Hippocampal formation (tissue), 2 donors: Measurements from ENCODE around the gene ARHGDIB.

Experiments used
- DNase-seq, 2 donors: peaks; one replicate each; lab custom pipeline; 2025; lab: John Stamatoyannopoulos, UW

ARHGDIB gene

DNA sequence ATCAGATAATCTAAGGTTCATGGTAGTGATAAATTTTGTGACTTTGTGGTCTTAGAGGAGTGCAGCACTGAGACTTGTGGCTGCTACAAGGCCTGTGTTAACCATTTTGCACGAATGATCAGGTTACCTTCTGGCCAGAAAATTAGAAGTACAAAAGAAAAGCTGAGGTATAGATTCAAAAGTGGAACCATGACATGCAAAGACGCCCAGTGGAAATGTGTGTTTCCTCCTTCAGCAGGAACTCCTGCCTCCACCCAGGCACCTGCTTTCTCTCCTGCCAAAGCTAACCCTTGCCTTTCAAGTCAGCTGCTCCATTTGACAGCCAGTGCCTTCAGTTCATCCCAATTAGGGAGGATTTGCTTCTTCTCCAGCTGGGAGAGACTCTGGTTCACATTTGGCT, 21.6 kb upstream of the ARHGDIB start:
- DNase-seq = no peak

DNA sequence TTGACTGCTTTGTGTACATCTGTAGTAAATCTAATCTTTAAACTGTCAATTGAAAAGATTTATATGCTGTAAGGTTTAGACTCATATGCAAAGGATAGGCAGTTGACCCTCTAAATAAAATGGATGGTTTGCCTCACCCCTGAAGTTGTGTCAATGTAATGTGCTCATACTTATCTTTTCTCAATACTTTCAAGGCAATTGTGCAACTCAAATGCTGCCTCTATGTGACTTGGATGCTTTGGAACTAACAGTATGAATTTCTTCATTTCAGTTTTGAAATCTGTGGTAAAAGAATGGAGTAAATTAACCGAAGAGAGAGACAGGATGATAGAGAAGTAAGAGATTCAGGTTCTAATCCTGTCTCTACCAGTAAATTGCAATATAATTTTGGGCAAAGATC, 21.2 kb upstream of the ARHGDIB start:
- DNase-seq = no peak

DNA sequence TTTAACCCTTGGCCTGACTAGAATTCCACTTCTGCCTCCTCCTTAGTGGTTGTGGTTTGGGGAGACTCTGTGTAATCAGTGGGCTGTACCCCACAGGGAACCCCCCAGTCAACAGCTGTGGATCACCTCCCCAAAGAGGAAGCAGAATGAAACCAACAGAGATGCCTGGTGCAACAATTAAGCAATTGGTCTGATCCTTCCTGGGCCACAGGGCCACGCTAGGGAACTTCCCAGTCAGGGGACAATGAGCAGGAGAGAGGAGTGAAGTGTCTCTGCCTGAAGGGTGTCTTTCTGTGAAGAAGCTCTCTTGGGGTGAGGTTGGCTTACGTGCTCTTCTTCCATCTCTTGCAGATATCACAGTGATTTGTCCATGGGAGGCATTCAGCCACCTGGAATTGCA, 19.6 kb upstream of the ARHGDIB start:
- DNase-seq = no peak

DNA sequence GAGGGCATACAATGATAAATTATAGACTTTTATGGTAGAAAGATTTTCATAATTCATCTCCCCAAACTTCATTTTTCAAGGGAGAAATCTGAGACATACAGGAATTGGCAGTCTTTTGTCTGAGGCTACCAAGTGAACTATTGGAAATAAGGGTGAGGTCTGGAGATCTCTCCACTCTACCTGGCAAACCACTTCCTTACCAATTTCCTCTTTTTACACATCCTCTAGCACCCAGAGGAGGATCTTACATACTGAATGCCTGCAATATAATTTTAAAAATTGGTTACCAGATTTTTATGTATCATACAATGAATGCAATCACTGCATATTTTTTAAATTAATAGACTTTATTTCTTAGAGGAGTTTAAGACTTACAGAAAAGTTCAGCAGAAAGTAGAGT, 18.1 kb upstream of the ARHGDIB start:
- no peak for DNase-seq

DNA sequence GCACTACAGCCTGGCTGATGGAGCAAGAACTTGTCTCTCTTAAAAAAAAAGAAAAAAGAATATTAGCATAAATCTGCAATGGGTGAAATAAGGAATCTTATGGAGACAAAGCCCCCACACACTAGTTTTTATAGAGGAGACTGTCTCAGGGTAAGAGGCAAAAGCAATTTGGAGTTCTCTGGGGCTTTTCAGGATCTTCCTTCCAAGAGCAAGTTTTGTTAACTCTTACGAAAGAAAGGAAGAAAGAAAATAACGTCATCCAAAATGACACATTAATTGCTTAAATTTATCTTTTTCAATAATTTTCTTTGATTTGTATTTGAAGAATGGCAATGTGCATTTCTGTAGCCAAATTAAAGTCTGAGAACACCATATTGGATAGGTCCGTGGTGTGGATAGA, 15.3 kb upstream of the ARHGDIB start:
- DNase-seq = no peak

DNA sequence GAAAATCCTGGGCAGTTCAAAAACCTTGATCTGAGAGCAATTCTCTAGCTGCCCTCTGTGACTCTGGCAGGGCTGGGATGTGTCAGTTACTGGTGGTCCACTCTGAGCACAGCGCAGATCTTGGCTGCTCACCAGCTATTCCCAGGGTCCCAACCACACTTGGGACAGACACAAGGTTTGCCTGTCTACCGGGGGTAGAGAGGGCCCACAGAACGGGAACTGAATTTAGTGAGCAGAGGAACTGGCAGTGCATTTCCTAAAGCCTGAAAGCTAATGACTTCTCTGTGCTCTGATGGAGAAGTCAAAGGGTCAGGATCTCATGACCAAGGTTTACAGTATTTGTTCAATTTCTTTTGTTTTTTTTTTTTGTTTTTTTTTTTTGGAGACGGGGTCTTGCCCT, 14.1 kb upstream of the ARHGDIB start:
- no peak for DNase-seq

DNA sequence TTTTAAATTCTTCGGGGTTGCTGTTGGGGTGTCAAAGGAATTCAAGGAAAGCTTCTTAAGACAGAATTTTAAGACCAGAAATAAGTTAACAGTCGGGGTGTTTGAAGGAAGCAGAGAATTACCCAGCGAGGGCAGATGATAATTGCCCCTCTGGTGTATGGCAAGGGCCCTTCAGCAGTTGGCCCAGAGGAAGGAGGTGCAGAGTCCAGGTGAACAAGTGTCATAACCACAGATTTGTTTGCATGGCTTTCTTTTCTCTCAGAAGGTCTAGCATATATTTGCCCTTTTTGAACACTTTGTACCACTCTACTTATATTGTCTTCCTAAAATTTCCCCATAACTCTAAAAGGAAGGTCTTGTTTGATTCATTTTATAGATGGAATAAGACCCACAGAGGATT, 13.2 kb upstream of the ARHGDIB start:
- DNase-seq = no peak

DNA sequence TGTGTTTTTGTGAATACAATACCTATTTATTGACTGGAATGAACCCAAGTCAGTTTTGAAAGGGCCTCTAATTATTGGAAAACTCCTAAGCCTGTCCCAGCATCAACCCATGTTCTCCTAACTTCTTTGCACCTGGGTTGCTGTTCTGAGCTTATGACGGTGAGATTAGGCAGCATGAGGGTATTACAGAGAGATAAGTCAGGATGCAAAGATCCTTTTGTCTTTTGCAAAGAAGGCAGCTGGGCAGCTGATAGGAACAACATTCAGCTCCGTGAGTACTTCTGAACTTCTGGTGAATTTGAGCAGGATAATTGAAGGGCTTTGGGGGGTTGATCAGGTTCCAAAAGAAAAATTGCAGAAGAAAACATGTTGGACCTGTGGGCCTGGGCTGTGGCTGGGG, 11.4 kb upstream of the ARHGDIB start, which contains the start of gene PDE6H:
TSS of gene PDE6H (plus strand) at position 227 of the 400 bp plus-strand sequence. CDS start 4,971 bp downstream, outside the sequence.
- no peak for DNase-seq

DNA sequence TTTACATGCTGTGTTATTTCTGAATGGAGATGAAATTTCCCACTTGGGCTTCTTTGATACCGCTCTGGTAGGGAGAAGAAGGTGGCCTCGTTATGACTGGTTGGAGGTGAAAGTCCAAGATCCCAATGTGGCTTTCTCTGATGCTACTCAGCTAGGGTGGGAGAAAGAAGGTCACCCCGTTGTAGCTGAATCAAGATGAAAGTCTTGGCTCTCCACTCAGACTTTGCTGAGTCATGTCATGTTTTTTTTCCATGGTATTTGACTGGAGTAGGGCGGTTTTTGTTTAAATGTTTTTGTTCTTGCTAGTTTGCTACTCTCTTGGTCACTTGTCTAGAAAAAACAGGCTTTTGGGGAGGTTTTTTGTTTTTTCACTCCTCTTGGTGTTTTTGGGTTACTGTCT, 9.1 kb upstream of the ARHGDIB start:
- no peak for DNase-seq

DNA sequence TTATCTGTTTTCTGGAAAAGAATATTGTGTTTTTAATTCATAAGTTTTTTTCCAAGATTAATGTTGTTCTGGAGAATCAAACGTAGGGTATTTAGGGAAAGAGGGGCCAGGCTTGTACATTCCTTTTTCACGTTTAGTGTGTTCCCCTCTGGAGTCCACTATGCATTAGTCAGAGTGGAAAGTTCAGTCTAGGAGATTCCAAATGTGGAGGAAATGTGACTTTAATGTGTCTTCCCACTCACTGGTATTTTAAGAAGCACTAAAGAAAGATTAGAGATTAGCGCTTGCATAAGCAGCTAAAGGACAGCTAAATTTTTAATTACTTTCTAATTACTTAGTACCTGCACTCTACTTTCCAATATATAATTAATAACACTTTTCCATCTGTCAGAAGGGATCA, 7.1 kb upstream of the ARHGDIB start:
- no peak for DNase-seq

DNA sequence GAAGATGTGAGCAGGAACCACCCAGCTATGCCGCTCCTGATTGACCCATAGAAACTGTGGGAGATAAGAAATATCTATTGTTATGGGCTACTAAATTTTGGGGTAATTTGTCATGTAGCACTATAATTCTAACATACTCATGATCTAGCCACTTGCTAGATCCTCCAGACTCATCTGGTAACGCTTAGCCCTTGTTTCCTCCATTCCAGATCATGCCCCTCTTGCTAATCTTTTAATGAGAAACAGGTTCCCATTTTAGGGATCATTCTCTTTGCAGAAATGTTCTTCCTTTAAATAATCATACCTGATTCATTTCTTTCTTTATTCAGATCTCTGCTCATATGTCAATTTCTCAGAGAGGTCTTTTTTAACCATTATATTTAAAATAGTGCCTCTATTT, 3.8 kb upstream of the ARHGDIB start:
- no peak for DNase-seq

DNA sequence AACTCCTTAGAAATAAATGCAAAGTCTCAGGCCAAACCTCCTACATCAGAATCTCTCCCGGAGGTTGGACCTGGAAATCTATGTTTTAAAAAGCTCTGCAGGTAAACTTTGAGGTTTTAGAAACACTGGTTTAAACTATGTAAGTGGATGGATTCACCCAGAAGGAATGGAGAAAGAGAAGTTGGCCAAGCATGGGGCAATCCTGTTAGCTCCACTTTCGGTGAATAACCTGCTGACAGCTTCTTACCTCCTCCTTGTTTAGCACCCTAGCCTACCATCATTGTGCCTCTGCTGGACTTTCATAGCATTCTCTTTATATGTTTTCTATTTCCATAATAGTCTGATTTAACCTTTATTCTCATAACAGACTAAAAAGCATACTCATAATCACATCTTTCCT, 3.0 kb upstream of the ARHGDIB start:
- no peak for DNase-seq

DNA sequence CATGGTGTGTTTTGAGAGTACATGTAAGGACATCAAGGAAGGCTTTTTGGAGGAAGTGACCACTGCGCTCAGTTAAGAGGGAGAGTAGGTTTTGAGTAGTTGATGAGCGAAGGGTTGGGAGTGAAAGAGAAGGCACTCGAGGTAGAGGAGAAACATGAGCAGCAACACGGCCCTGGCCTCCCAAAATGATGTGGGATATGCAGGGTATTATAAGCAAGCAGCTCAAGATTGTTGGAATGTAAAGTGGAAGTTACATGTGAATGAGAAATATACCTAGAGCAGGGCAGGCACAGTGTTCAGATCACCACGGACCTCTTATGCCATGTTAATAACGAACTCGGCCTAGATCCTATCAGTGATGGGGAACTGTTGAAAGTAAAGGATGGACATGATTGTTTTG, 2.1 kb upstream of the ARHGDIB start:
- no peak for DNase-seq

DNA sequence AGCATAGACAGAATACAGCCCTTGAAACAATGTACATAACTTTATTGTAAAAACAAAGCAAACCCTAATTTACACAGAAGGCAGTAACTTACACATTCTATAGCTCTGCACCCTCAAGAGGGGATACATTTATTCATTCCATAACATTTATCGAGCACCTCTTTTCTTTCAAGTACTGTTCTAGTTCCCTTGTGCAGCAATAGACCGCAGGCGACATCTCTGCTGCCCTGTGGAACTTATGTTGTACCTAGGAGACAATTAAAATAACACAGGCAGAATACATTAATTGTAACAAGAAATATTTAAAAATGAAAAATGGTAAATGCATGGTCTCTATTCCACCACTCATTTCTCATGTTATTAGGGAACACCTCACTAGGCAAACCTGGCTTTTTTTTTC, 1.4 kb upstream of the ARHGDIB start:
- no peak for DNase-seq

DNA sequence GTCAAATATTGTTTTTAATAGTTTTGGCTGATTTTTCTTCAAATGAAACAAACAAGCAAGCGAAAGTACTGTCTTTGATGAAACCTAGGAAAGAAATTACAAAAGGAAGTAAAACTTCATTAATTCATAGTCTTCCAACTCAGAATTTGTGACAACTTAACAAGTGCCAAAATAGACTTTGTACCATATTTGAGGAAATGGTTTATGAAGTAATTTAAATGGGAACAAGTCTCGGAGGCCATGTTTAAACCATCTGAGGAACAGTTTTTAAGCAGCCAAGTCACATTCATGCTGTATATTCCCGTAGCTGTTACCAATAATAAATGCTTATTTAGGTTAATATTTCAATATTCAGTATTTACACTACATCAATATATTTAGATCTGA, 745 bp upstream of the ARHGDIB start:
- DNase-seq = no peak

DNA sequence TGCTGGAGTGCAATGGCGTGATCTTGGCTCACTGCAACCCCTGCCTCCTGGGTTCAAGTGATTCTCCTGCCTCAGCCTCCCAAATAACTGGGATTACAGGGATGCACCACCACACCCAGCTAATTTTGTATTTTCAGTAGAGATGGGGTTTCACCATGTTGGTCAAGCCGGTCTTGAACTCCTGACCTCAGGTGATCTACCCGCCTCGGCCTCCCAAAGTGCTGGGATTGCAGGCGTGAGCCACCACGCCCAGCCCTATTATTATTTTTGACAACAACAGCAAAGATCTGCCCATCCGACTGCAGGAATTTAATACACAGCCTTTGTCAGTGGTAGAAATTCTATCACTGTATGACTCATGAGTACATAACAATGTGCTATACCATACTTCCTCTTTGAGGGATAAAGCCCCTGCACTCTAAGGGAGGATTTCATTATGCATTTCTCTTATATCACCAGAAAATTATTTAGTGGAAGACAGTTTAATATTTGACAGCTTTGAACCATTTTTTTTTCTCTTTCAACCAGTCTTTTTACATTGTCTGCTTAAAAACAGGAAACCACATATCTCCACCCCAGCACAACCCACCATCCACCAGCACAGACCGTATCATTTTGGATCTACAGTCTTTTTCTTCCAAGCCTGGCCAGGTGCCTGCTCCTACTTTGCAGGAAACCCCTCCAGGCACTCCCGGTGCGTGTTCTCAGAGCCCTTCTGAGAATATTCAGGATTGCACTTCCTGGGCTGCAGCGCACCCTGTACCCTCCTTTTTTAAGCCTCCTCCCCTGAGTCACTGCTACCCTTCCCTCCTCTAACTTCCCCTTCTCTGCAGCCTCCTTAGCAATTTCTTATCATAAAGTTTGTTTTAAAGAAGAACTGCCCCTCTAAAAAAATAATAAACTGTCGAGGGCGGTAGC, 594 bp downstream of the ARHGDIB start:
- DNase-seq = no peak

DNA sequence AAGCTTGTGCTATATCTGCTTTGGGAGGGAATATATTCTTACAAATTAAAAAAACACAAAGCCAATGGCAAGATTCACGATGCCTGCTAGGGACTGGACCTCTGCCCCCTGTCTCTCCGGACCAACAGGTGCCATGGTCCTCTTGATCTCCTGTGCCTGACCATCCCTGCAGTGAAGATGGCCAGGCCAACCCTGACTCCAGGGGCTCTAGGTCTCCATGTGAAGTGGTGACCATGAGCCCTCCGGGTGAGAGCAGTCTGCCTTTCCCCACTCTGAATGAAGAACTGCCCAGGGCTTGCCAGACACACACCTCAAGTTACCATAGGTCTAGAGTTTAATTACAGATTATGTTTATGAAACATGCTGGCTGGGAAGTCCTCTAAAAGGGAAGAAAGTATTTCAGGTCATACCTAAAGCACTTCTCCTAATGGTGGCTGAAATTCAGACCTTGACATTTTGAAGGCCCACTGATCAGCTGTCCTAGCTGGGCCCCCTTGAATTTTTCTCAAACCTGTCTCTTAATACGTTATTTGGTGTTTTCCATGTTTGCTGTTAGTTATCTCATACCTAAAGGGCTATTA, 1.4 kb downstream of the ARHGDIB start:
- no peak for DNase-seq

DNA sequence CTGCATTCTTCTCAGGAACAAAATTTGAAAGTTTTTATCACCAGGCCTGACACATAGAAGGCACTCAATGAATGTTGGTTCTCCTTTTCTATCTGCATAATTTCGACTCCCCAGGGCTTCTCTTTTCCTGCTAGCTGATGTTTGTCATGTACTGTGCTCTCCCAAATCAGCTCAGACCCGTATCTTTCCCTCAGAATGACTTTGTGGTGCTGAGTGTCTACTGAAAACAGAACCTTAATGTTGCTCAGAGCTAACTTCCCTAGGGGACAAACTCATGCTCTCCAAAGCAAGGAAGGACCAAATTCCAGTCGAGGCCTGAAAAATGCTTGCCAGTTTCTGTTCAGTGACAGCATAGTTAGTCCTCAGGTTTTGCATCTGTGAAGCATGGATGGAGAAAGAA, 1.9 kb downstream of the ARHGDIB start:
- no peak for DNase-seq

DNA sequence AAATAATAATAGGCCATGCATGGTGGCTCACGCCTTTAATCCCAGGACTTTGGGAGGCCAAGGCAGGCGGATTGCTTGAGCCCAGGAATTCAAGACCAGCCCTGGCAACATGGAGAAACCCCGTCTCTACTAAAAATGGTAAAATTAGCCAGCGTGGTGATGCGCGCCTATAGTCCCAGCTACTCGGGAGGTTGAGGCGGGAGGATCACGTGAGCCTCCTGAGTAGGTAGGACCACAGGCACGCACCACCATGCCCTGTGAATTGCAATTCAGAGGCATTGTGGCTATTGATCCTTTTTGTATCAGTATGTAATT, 2.3 kb downstream of the ARHGDIB start:
- DNase-seq = no peak

DNA sequence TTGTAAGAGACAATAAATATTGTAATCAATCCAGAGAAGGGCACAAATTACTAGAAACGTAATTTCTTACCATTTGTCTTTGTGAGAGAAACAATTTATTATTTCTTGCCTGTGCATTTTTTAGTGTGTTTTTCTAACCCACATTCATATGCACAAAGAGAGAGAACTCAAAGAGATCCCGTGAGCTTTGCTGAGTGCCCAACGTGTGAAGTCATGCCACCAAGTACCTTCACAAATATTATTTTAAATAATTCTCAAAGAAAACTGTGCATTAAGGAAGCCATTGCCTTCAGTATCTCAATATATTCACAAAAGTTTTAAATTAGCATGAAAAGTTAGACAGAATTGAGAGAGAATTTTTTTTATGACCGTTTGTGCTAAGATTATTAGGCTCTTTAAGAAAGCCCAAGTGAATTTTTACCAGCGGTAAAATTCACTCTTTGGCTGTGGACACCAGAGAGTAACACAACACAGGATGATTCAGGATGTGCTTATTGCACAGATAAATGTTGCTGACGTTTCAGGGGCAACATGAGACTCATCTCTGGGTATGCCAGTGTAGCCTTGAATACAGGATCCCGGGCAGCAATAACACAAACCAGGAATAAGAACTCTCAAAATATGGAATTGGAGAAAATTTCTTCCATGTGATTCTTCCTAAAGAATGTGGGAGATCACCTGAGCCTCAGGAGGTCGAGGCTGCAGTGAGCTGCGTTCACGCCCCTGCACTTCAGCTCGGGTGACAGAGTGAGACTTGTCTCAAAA, 2.9 kb downstream of the ARHGDIB start:
- no peak for DNase-seq

DNA sequence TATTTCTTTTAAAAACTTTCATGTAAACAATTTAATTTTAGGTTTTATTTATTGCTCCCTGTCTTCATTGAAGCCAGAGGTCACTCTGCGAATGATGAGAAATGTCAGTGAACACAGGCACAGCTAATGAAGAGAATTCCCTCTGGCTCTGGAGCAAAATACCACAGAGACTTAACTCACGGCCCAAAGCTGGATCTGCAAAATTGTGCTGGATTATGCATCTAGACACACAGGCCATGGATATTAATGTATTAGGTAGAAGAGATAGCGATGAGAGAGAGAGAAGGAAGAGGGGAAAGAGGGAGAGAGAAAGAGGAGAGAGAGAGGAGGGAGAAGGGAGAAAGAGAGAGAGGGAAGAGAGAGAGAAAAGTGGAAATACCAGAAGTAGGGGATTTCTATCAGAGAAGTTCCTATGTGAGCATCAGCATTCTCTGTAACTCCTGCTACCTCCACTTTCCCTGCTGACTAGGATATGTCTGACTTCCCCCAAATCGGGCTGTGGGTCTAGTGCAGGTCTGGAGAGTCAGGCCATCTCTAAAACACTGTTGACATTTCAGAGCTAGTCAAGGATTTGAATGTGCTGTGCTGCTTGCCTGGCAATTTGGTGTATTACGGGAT, 3.7 kb downstream of the ARHGDIB start:
- no peak for DNase-seq

DNA sequence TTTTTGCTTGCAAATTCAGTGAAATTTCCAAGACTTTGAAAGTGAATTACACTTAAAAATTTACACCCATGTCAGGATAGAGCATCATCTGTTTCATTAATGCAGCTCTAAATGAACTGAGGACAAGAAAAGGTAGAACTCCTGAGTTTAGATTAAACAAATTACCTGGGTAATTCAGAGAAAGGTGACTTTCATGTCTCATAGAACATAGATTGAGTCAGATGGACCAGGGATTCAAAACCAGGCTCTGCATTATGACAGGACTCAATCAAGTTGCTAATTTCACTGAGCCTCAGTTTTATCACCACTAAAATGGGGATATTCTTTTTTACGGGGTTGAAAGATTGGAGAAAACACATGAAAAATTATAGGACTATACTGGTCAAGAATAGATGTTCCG, 4.5 kb downstream of the ARHGDIB start:
- no peak for DNase-seq
